Adrenal gland (tissue), 12 donors: Measurements from ENCODE around the gene TBC1D22A. TPM values are rescaled to one million over a fixed set of nuclear protein-coding genes. Genes with fewer than 3 reads are reported as not detected.
"Not testable (repeated sequence)": the region's sequence is repeated elsewhere in the genome, so short reads cannot be mapped to it uniquely, and the experiment has no call there.

ENCODE experiments used
- DNase-seq, 7 donors: peaks; one replicate each; pipeline ENCODE4 v3.0.0-alpha.2; 2019 to 2020
- H3K27ac ChIP-seq, 5 donors: fragments of 200-600 bp; sonication (generic) in 4 of 5; 1 replicate in 3 of 5; 2 replicates in 2 of 5; pipeline versions ENCODE4 v1.5.1 to v1.8.0; 2016 to 2020; ENCODE audit warnings: mild to moderate bottlenecking in 1 of 5
- H3K27me3 ChIP-seq: fragments of 200-600 bp; 2 replicates; pipeline ENCODE4 v1.8.0; 2021
- H3K36me3 ChIP-seq, 2 donors: fragments of 200-600 bp; replicated peaks in 1 of 2; 1 replicate in 1 of 2; 2 replicates in 1 of 2; pipeline versions ENCODE4 v1.5.1 to v1.8.0; 2018 to 2022
- H3K4me1 ChIP-seq, 2 donors: fragments of 200-600 bp; replicated peaks in 1 of 2; 1 replicate in 1 of 2; 2 replicates in 1 of 2; pipeline versions ENCODE4 v1.5.1 to v1.8.0; 2018 to 2021
- H3K4me3 ChIP-seq, 4 donors: fragments of 200-600 bp; sonication (generic) in 3 of 4; one replicate each; pipeline ENCODE4 v1.5.1; 2016 to 2018
- H3K9me3 ChIP-seq, 3 donors: fragments of 200-600 bp; sonication (generic) in 1 of 3; replicated peaks in 1 of 3; 1 replicate in 2 of 3; 2 replicates in 1 of 3; pipeline versions ENCODE4 v1.5.1 to v1.8.0; 2016 to 2021
- CTCF ChIP-seq, 6 experiments: fragments of 450-650 bp in 4 of 6; fragments of 200-600 bp in 2 of 6; sonication (generic) in 1 of 6; IDR thresholded peaks; 1 replicate in 5 of 6; 2 replicates in 1 of 6; pipeline versions ENCODE4 v1.5.1 to v1.8.0; 2016 to 2021; ENCODE audit warnings: antibody characterized with exemption in 6 of 6, mild to moderate bottlenecking in 2 of 6, moderate library complexity in 1 of 6
- POLR2A ChIP-seq, 2 donors: fragments of 450-650 bp; IDR thresholded peaks; one replicate each; pipeline ENCODE4 v1.6.1; 2017; ENCODE audit warnings: antibody characterized with exemption in 2 of 2, mild to moderate bottlenecking in 2 of 2, moderate library complexity in 1 of 2
- WGBS, 4 donors: extraction: QIAGEN DNeasy Blood & Tissue Kit in 2 of 4; methylation state at CpG; one replicate each; pipeline versions ENCODE4 v1.1.5 to v1.1.7; 2013 to 2017; 5-methylcytosine and 5-hydroxymethylcytosine counted together
- intact Hi-C, 2 donors: fragments of 100-400 bp; cut with DNase I; formaldehyde crosslinking; loops; one replicate each; pipeline versions ENCODE4 v1.14.1 to v1.15.0; 2022 to 2023
- polyA plus RNA-seq, 3 donors: library from polyadenylated mRNA; stranded (reverse); fragments of 200-250 nt in 2 of 3; fragments of 350-450 nt in 1 of 3; fragmentation: Illumina TruSeq in 1 of 3; extraction: RNeasy Lipid Tissue Mini Kit (QIAGEN cat#74804) in 1 of 3; gene quantifications; one replicate each; pipeline ENCODE4 v1.2.3, GENCODE V29; 2013 to 2014
- total RNA-seq, 9 donors: library from RNA; depleted of rRNA in 4 of 9; stranded (reverse); fragments of >200 nt in 4 of 9; fragments of 120-200 nt in 1 of 9; fragmentation: NEBNext Ultra II Directional in 1 of 9; extraction: Animal tissue kit (Norgen Biotek cat#: 25700) in 1 of 9; gene quantifications; one replicate each; pipeline versions ENCODE4 v1.1.0 to v1.2.4, GENCODE V29; 2013 to 2023
- donor health status: healthy with polysubstance abuse.
- donor health status: Bipolar disorder and iron deficiency.
- donor health status: DM: yes; HTN: yes; CAD: no.
- donor health status: DM: no; HTN: no; CAD: no.
- donor health status: DM: no; HTN: no; CAD: no.
- donor health status: DM: yes; HTN: yes; CAD: no.

The TBC1D22A gene
- total and polyA plus RNA-seq, 12 donors = 11.5 to 44.2 (median 28.1) TPM

GRCh38 chr22:47049078-47049624 lies 286.7 kb downstream of the TBC1D22A start:
- H3K4me3 ChIP-seq = no peak overlapping the region
- no peaks in the 10 kb centered on the region for H3K4me1 ChIP-seq
- no peak for TF ChIP-seq CTCF (IDR thresholded peaks at IDR 0.05)
- no peak for TF ChIP-seq POLR2A (IDR thresholded peaks at IDR 0.05)
- H3K9me3 ChIP-seq = no peaks in the 10 kb centered on the region
- H3K27ac ChIP-seq = no peak overlapping the region
- no peak for DNase-seq
- no peaks in the 10 kb centered on the region for H3K27me3 ChIP-seq
- no peaks in the 10 kb centered on the region for H3K36me3 ChIP-seq
- 91 to 97% (median 92%) methylated on average over 14 to 17 of the region's 17 CpGs for WGBS, 4 donors
- intact Hi-C loops = no loop called here

- H3K4me1 ChIP-seq, DNase-seq, H3K9me3 ChIP-seq, H3K27ac ChIP-seq, intact Hi-C loops, H3K27me3 ChIP-seq, H3K36me3 ChIP-seq, H3K4me3 ChIP-seq: not testable (repeated sequence)
- WGBS, 4 donors = 93 to 95% (median 94%) methylated on average over 17 of the region's 17 CpGs
Measured at GRCh38 chr22:47049736-47050400, 287.4 kb downstream of the TBC1D22A start.

GRCh38 chr22:47050401-47051051 lies 288.1 kb downstream of the TBC1D22A start:
- no peaks in the 10 kb centered on the region for H3K36me3 ChIP-seq
- TF ChIP-seq CTCF (IDR thresholded peaks at IDR 0.05) = no peak
- TF ChIP-seq POLR2A (IDR thresholded peaks at IDR 0.05) = no peak
- no peaks in the 10 kb centered on the region for H3K9me3 ChIP-seq
- intact Hi-C loops = no loop called here
- H3K27me3 ChIP-seq = no peaks in the 10 kb centered on the region
- WGBS, 4 donors = 80 to 90% (median 86%) methylated on average over 6 to 20 of the region's 20 CpGs
- H3K27ac ChIP-seq = peak overlapping the region in 1 of 5 donors; percentile 40
- DNase-seq = no peak
- H3K4me3 ChIP-seq = no peak overlapping the region
- no peaks in the 10 kb centered on the region for H3K4me1 ChIP-seq

- intact Hi-C loops = no loop called here
- H3K4me1 ChIP-seq = no peaks in the 10 kb centered on the region
- DNase-seq = no peak
- no peak overlapping the region for H3K4me3 ChIP-seq
- no peaks in the 10 kb centered on the region for H3K27me3 ChIP-seq
- TF ChIP-seq POLR2A (IDR thresholded peaks at IDR 0.05) = no peak
- TF ChIP-seq CTCF (IDR thresholded peaks at IDR 0.05) = no peak
- peak overlapping the region in 1 of 5 donors; percentile 52 for H3K27ac ChIP-seq
- H3K36me3 ChIP-seq = no peaks in the 10 kb centered on the region
- H3K9me3 ChIP-seq = no peaks in the 10 kb centered on the region
- 80 to 91% (median 81%) methylated on average over 18 to 20 of the region's 20 CpGs for WGBS, 4 donors
Measured at GRCh38 chr22:47051441-47052071, 289.1 kb downstream of the TBC1D22A start.
